Activated CD4-positive, alpha-beta T cell treated with anti-CD3 and anti-CD28 coated beads for 4 hours (primary cell): ENCODE measurements around the gene FAM151B.

Source experiments
- DNase-seq, 2 donors: peaks; one replicate each; pipeline ENCODE4 v3.0.0-alpha.2; 2020

FAM151B gene

GRCh38 chr5:80591352-80591751 lies 103.5 kb downstream of the FAM151B start:
- no peak for DNase-seq

- no peak for DNase-seq
Observed at GRCh38 chr5:80592105-80592504, 104.2 kb downstream of the FAM151B start.
